GM12878 (cell line): ENCODE results near the gene RAD18.

Source experiments
- CTCF ChIP-seq, 3 experiments: IDR thresholded peaks in 2 of 3; conservative IDR thresholded peaks in 1 of 3; 2 replicates each; pipeline ENCODE4 v1.5.1; 2011; ENCODE audit warnings: low read depth in 3 of 3, low read length in 3 of 3, mild to moderate bottlenecking in 3 of 3, control low read depth in 2 of 3, moderate library complexity in 2 of 3, inconsistent platforms in 1 of 3, mixed read lengths in 1 of 3; ENCODE audit not compliant: control insufficient read depth in 2 of 3, insufficient read depth in 1 of 3; ENCODE audit errors: extremely low read depth in 1 of 3
- ZNF217 ChIP-seq: fragments of 450-650 bp; IDR thresholded peaks from 2 replicates; pipeline ENCODE4 v1.6.1; 2017; ENCODE audit warnings: antibody characterized with exemption, mild to moderate bottlenecking

- TF ChIP-seq ZNF217 (no peak), CTCF (IDR thresholded peaks at IDR 0.05 in 2 of 3, conservative IDR thresholded peaks at IDR 0.05 in 1 of 3; ENCODE audit: control insufficient read depth in 2 of 3, extremely low read depth in 1 of 3, insufficient read depth in 1 of 3, low read depth in 3 of 3, low read length in 3 of 3) (no peak)
These were observed 49.2 kb upstream of the RAD18 start for GRCh38 chr3:9012521-9012920.
